Fibroblast of gingiva (primary cell): ENCODE results near the gene HTR2C.
A peak's percentile ranks its signal among the peaks of the same experiment; 100 is the strongest.
"Not testable (repeated sequence)": the region's sequence is repeated elsewhere in the genome, so short reads cannot be mapped to it uniquely, and the experiment has no call there.

Experiments used
- DNase-seq: peaks from one replicate; pipeline ENCODE4 v3.0.0-alpha.2; 2011; ENCODE audit warnings: low read depth

HTR2C gene

GRCh38 chrX:114712466-114712865, 128.6 kb downstream of the HTR2C start:
- peak; percentile 1 for DNase-seq

DNA sequence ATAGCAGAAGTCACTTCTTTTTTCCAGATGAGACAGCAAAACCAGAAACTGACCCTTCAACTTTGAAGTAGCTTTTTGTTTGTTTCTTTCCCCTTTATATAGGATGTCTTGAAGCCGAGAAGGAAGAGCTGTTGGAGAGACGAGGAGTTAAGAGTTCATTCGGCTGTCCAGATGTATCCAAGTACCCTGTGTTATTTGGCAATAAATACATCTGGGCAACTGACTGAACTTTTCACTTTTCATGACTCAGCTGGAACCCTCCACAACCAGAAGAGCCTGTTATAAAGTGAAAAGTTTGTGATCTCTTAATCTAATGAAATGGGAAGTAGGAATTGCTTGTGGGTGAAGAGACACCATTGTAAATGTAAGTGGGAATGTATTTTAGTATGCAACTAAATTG, 131.2 kb downstream of the HTR2C start:
- DNase-seq: peak; percentile 45

DNA sequence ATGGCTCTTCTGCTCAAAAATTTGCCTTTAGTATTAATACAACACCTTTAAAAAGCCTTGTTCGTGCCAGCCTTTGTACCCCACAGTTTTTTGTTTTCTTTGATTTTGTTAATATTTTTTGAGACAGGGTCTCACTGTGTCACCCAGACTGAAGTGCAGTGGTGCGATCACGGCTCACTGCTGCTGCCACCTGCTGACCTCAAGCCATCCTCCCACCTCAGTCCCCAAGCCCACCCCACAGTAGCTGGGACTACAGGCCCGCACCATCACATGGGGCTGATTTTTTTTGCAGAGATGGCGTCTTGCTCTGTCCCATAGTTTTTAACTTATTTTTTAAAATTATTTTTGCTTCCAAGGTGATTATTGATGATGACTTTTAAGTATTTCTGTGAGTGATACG, 134.0 kb downstream of the HTR2C start:
- DNase-seq: no peak

GRCh38 chrX:114766541-114766940, 182.7 kb downstream of the HTR2C start:
- DNase-seq: no peak

DNA sequence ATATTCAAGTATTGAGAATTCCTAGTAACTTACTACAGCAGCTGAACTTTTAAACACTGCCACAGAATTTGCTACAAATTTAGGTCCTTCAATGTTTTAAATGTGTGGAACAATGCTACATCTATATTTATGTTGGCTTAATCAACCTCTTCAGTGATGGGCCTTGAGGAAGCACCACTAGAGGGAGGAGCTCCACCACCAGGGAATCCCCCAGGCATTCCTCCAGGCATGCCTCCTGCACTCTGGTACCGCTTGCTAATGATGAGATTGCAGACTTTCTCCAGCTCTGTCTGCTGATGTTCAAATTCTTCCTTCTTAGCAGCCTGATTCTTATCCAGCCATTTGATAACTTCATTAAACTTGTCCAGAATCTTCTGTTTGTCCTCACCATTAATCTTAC, 190.8 kb downstream of the HTR2C start:
- peak; percentile 9 for DNase-seq

DNA sequence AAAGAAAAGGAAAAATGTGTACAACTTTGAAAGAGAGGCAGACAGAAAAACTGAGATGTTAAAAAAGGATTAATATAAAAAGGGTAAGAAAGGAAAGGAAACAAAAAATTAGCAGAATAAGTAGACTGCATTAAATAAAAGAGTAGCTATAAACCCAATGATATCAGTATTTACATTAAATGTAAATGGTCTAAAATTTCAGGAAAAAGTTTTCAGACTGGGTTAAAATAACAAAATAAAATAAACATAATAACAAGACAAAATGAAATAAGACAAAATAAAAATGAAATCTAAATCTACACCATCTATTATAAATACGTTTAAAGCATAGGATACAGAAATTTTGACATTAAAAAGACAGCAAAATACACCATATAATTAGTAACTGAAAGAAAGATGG, 199.0 kb downstream of the HTR2C start:
- DNase-seq: no peak

- peak; percentile 73 for DNase-seq
Observed at GRCh38 chrX:114787061-114787460, 203.2 kb downstream of the HTR2C start.

DNA sequence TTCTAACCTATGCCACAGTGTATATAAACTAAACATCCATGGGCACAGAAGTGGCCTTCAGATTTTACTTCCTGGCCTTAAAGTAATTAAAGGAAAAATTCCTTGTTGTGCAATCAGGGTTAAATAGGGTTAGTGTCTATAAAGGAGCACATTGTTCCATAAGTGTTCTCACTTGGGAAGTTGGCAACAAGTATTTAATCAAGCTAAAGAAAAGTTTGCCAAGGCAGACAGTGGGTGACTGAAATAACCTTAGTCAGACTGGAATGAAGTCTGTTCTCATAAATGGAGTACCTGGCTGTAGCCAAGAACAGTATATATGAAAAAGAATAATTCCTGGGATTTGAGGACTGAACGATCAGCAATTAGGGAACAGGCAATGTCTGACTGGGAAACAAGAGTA, 213.6 kb downstream of the HTR2C start:
- peak; percentile 63 for DNase-seq

GRCh38 chrX:114798907-114799306, 215.0 kb downstream of the HTR2C start:
- DNase-seq: peak; percentile 46

- DNase-seq: peak; percentile 81
Observed at GRCh38 chrX:114800719-114801118, 216.8 kb downstream of the HTR2C start.

DNA sequence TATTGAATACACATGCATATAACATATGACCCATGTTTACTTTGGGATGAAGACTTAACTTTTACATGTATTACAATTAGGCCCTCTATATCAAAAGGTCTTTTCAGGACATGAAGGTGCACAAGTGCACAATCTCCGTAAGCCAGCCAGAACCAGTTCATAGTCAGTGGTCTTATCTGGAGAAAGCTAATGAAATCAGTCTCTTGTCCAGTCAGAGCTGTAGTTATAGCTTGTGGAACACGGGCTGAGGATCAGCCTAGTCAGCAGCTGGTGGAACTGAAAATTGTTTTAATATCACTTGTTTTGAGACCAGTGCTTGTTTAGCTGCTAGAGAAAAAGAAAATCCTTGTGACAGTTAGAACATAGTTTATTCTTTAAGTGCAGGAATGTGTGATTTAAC, 235.6 kb downstream of the HTR2C start:
- no peak for DNase-seq

DNA sequence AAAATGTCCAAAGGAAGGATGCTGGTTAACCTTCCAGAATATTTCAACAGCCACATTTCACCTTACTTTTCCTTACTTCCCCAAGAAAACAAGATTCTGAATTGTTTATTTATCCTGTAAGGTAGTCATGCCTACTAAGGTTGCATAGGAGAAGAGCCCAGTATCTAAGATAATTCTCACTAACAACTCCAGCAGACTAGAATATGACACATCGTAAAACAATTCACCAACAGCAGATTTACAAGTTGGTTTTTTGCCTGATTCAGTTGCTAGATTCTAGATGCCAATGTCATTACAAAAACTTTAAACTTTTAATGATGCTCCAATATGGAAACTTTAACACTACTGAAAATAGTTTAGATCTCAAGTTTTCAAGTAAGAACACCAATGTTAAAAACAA, 257.2 kb downstream of the HTR2C start:
- peak; percentile 27 for DNase-seq

GRCh38 chrX:114842181-114842580, 258.3 kb downstream of the HTR2C start:
- peak; percentile 12 for DNase-seq

- DNase-seq: peak; percentile 9
Observed at GRCh38 chrX:114889481-114889880, 305.6 kb downstream of the HTR2C start.

- no peak for DNase-seq
Observed at GRCh38 chrX:114903618-114904017, 319.7 kb downstream of the HTR2C start.

- DNase-seq: no peak
Observed at GRCh38 chrX:114905251-114905650, 321.4 kb downstream of the HTR2C start.

GRCh38 chrX:114906984-114907510, 323.2 kb downstream of the HTR2C start:
- DNase-seq: no peak

DNA sequence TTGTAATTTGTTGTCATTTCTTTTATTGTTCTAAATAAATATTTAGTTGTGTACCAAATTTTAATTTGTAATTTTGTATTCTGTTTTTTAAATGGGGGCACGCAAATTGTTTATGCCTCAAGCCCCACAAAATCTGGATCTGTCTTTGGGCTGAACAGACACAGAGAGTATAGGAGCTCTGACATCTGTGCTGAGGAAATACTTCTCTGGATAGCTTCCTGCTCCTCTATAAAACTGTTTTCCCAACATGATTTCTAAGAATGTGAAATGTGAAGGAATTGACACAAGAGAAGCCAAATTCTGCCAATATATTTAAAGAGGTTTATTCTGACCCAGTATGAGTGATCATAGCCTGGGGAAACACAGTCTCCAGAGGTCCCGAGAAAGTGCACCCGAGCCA, 340.5 kb downstream of the HTR2C start:
- no peak for DNase-seq

DNA sequence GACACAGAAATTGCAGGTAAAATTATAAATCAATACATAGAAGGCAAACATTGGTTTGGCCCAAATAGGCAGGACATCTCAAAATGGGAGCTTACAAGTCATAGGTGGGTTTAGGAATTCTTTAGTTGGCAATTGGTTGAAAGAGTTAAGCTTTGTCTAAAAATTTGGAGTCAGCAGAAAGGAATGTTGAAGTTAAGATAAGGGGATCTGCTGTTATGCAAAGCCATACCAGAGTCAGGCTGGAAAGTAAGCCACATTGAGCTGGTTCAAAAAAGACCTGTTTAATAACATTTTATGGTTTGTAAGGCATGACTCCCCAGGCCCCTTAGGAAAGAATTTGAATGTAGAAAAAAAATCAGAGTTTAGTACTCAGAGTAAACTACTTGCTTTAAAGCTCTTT, 341.0 kb downstream of the HTR2C start:
- DNase-seq: no peak

GRCh38 chrX:114930227-114930626, 346.3 kb downstream of the HTR2C start:
- no peak for DNase-seq

- no peak for DNase-seq
Observed at GRCh38 chrX:114932550-114932949, 348.7 kb downstream of the HTR2C start.

DNA sequence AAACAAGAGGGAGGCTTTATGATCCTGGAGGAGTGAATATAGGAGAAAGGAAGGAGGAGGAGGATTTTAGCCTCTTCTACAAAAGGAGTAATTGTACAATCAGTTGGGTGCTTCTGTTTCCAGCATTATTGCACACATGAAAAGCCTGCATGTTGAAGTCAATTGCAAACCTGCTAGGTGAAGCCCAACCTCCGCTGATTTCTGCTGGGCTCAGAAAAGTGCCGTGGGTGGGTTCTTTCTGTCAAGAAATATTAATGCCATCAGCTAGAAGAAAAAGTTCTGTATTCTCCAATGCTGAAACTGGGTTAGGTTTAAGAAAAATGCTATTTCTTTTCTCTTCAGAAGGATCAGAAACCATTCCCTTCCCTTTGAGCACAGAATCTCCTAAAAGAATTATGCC, 349.4 kb downstream of the HTR2C start:
- DNase-seq: not testable (repeated sequence)

DNA sequence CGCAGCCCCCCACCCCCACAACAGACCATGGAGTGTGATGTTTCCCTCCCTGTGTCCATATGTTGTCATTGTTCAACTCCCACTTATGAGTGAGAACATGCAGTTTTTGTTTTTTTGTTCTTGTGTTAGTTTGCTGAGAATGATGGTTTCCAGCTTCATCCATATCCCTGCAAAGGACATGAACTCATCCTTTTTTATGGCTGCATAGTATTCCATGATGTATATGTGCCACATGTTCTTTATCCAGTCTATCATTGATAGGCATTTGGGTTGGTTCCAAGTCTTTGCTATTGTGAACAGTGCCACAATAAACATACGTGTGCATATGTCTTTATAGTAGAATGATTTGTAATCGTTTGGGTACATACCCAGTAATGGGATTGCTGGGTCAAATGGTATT, 353.2 kb downstream of the HTR2C start:
- not testable (repeated sequence) for DNase-seq

DNA sequence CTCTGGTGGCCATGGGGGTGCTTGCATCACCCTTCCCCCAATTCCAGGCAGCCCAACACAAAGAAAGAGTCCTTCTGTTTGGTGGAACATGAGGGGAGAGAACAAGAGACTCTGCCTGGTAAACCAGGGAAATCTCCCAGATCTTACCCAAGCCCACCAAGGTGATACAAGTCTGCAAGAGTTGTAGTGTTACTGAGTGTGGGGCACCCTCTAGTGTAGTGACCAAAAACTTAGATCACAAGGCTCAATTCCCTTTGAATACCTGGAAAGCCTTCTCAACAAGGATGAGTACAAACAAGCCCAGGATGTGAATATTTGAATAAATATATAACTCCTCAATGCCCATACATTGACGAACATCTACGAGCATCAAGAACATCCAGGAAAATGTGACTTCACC, 368.8 kb downstream of the HTR2C start:
- no peak for DNase-seq
